ENCODE data around the gene FATE1. TPM values are rescaled to one million over a fixed set of nuclear protein-coding genes. Genes with fewer than 3 reads are reported as not detected.

FATE1 gene
- total and polyA plus RNA-seq, 2 of the 8 experiments (the other 6 are each of a cell fraction or from before 2014, with no cell fraction given): 0.12 TPM; not detected in 1

DNA sequence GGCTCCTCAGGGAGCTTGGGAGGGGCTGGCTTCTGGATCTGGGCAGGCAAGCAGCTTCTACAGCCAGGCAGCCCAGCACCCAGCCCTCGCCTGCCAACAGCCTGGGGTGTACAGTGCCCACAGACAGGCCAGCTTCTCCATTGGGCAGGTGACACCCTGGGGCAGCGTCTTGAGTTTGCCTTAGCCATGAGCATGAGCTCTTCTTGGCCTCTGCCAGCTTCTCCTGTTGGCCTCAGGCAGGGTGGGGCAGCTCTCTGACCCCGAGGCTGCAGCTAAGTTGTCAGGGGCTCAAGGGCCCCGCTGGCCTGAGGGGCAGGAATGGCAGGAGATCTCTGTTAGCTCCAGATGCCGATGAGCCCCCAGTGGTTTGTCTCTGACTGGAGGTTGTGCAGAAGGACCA, 10.9 kb downstream of the FATE1 start:
- H3K9ac ChIP-seq (replicated peaks in 1 of 4; ENCODE audit: extremely low read depth in 1 of 4, low read depth in 3 of 4, low read length in 3 of 4): no peak overlapping the region
- no peaks in the 10 kb centered on the region for H3K23me2 ChIP-seq (ENCODE audit: low read depth, low read length)
- H2BK12ac ChIP-seq (ENCODE audit: low read depth, low read length): no peak overlapping the region
- ChIA-PET CTCF (ENCODE audit: partially characterized antibody) (interaction anchor here (0.7 to 2.5 kb wide), 7 partner anchors 10 to 905 kb away, joined by 3 to 9 read pairs (median 4); no protein-coding TSS in a partner anchor), POLR2A (ENCODE audit: partially characterized antibody) (no interaction called here)
- no peaks in the 10 kb centered on the region for H3K9me3 ChIP-seq (ENCODE audit: insufficient read depth in 2 of 2, low read depth in 1 of 2, low read length in 1 of 2)
- no peaks in the 10 kb centered on the region for H3K36me3 ChIP-seq (ENCODE audit: control insufficient read depth in 2 of 4, insufficient read depth in 4 of 4, low read length in 3 of 4)
- H3K79me2 ChIP-seq (ENCODE audit: control insufficient read depth in 1 of 2, insufficient read depth in 2 of 2, low read length in 2 of 2): no peaks in the 10 kb centered on the region
- H3K4me1 ChIP-seq (replicated peaks in 1 of 4; ENCODE audit: control insufficient read depth in 3 of 4, insufficient read depth in 4 of 4, low read length in 3 of 4): peaks cover 0 to 6% (median 4%) of the 10 kb centered on the region in 4 experiments; a peak in 2 of 7 replicates
- no peak overlapping the region for H2AFZ ChIP-seq (ENCODE audit: low read length)
- H2BK5ac ChIP-seq (ENCODE audit: low read depth, low read length): no peak overlapping the region
- FAIRE-seq: no peak
- no peaks in the 10 kb centered on the region for H3K79me1 ChIP-seq (ENCODE audit: low read depth, low read length)
- no peak overlapping the region for H3K4ac ChIP-seq (replicated peaks; ENCODE audit: insufficient read length, low read depth, low read length)
- H4K20me1 ChIP-seq (replicated peaks in 1 of 2; ENCODE audit: control insufficient read depth in 1 of 2, insufficient read depth in 2 of 2, low read length in 2 of 2): no peaks in the 10 kb centered on the region
- no peak overlapping the region for H3K14ac ChIP-seq (ENCODE audit: insufficient read length)
- H3K27me3 ChIP-seq (replicated peaks in 1 of 4; ENCODE audit: control insufficient read depth in 3 of 4, extremely low read depth in 1 of 4, insufficient read depth in 3 of 4, low read length in 3 of 4): peaks cover 0 to 4% (median 0%) of the 10 kb centered on the region in 4 experiments; a peak in 3 of 7 replicates
- no peak overlapping the region for H4K5ac ChIP-seq (ENCODE audit: insufficient read length, low read depth, low read length)
- no peak overlapping the region for H2BK15ac ChIP-seq (ENCODE audit: low read length)
- no peak for DNase-seq (ENCODE audit: low read depth in 1 of 2, low spot score in 2 of 2)
- H2AK5ac ChIP-seq (ENCODE audit: low read depth, low read length): no peak overlapping the region
- H3K56ac ChIP-seq (replicated peaks; ENCODE audit: insufficient read length, low read depth, low read length): no peak overlapping the region
- no peak overlapping the region for H3K4me3 ChIP-seq (ENCODE audit: extremely low read depth in 1 of 4, insufficient read depth in 2 of 4, low read depth in 3 of 4, low read length in 4 of 4)
- H3K18ac ChIP-seq (ENCODE audit: extremely low read depth, low read length): no peak overlapping the region
- 92% methylated on average over 4 of the region's 5 CpGs; no CpG with 5 or more reads in 1 of the 2 experiments for WGBS, 2 experiments (ENCODE audit: extremely low coverage in 1 of 2, insufficient coverage in 1 of 2, insufficient read length in 1 of 2, insufficient replicate concordance in 2 of 2, low coverage in 1 of 2, low lambda C conversion rate in 2 of 2, missing lambda C conversion rate in 1 of 2)
- H3K27ac ChIP-seq (ENCODE audit: low read depth, low read length): no peak overlapping the region
- no peak overlapping the region for H2BK120ac ChIP-seq (replicated peaks; ENCODE audit: low read depth, low read length)
- no peak overlapping the region for H2BK20ac ChIP-seq (ENCODE audit: low read length)
- H3K23ac ChIP-seq (ENCODE audit: insufficient read length): no peak overlapping the region
- H3K4me2 ChIP-seq (ENCODE audit: insufficient read depth in 1 of 2, low read depth in 2 of 2, low read length in 2 of 2): no peak overlapping the region
- H4K8ac ChIP-seq (ENCODE audit: extremely low read depth, insufficient read depth, low read length): no peak overlapping the region; the same call in 1 of the 2 replicates
- no peak overlapping the region for H4K91ac ChIP-seq (replicated peaks; ENCODE audit: insufficient read length, low read length)
- TF ChIP-seq TBP (IDR thresholded peaks at IDR 0.05; ENCODE audit: low read depth, low read length) (no peak), RFX5 (IDR thresholded peaks at IDR 0.05; ENCODE audit: borderline replicate concordance, low read depth, low read length) (no peak), TAF7 (optimal IDR thresholded peaks at IDR 0.05; ENCODE audit: borderline replicate concordance, low read depth, low read length) (no peak), RNF2 (IDR thresholded peaks at IDR 0.05; ENCODE audit: borderline replicate concordance, low read depth, low read length, missing control alignments, poor library complexity, severe bottlenecking) (no peak), ATF3 (IDR thresholded peaks at IDR 0.05; ENCODE audit: insufficient read depth, low read depth, low read length) (no peak), POU5F1 (IDR thresholded peaks at IDR 0.05; ENCODE audit: low read depth, low read length) (no peak), SIN3A (conservative IDR thresholded peaks at IDR 0.05 in 1 of 2, IDR thresholded peaks at IDR 0.05 in 1 of 2; ENCODE audit: low read depth in 1 of 2, low read length in 2 of 2) (no peak), YY1 (IDR thresholded peaks at IDR 0.05; ENCODE audit: low read depth, low read length) (no peak), SP1 (IDR thresholded peaks at IDR 0.05; ENCODE audit: low read depth, low read length) (no peak), CREB1 (IDR thresholded peaks at IDR 0.05) (no peak), CHD1 (IDR thresholded peaks at IDR 0.05; ENCODE audit: low read depth, low read length) (no peak), EGR1 (IDR thresholded peaks at IDR 0.05; ENCODE audit: borderline replicate concordance, low read depth, low read length) (no peak), BRCA1 (IDR thresholded peaks at IDR 0.05; ENCODE audit: low read depth, low read length) (no peak), RXRA (IDR thresholded peaks at IDR 0.05; ENCODE audit: insufficient read depth, low read depth, low read length) (no peak)

Measured in H1 (cell line).